GM18498 (cell line): ENCODE data around the gene PHRF1.

Source experiments
- ATAC-seq: cut with Tn5 transposase; IDR thresholded peaks from one replicate; pipeline ENCODE4 v1.9.1; 2021; ENCODE audit warnings: mild to moderate bottlenecking, moderate library complexity; ENCODE audit not compliant: unreplicated experiment

Gene PHRF1

DNA sequence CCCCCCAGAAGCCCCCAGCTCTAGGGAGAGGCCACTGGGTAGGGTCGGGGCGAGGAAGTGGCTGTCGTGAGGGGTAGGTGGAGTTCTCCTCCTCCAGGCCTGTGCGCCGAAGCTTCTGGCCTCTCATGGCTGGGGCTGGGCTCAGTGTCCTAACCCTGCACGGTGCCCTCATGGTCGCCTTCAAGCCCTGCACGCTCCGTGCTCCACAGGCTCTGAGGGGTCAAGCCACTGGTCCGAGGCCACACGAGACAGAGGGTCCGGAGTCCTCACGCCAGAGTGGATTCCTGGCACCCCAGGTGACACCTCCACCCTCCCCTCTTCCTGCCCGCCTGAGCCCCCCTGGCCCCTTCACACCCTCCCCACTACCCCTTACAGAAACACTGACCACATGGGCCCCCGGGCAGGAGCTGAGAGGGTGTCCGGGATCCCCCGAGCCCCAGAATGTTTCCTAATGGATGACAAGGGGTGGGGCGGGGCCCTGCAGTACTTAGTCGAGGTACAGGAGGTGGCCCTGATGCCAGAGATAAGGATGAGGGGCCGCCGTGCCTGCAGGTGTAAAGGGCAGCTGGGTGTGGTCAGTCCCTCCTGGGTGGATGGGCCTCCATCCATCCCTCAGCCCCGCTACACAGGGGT, 49.5 kb downstream of the PHRF1 start:
- ATAC-seq, result no peak

DNA sequence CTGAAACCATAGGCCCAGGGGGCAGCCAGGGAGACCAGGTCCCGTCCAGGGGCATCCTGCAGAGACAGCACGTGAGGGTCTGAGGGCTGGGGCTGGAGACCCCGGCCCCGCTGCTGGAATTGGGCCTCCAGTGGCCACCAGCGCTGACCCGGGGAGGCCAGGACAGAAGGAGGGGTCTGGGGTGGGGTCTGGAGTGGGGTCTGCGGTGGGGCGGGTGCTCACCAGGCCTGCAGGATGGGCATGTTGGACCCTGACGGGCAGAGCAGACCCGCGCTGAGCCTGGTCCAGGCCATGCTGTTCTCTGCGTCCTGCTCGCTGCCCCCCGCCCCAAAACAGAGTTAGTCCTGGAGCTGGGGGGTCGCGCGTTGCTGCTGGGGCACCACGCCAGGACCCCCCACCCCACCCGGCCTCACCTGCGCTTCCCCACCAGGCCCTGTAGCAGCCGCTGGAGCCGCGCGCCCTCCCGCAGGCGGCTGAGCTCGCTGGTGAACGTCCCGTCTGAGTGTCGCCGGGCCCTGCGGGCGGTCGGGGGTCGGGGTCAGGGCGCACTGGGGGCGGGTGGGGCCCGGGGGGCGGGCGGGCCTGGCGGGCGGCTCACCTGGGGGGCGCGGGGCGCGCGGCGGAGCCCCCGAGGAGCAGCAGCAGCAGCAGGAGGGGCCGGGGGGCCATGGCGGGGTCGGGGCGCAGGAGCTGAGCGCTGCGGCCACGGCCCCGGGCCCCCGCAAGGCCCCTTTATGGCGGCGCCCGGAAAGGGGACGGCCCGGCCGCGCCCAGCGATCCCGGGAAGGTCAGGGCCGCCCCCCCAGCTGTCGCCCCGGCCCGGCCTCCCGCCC, 50.4 kb downstream of the PHRF1 start, which contains the start of gene SCT:
Gene SCT, minus strand, starts transcription at position 707 of the 833 bp plus-strand sequence. Its CDS starts 38 bp downstream, at position 669.
- ATAC-seq, result no peak

DNA sequence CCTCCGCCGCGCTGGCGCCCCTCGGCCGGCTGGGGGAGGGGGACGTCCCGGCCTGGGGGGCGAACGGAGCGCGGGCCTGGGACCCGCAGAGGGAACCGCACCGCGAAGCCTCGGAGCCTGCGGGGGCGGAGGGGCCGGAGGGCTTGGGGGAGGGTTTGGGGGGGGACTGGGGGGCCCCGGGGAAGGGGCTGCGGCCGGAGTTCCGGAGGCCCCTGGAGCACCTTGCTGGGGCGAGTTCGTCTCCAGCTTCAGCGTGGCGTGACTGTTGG, 51.0 kb downstream of the PHRF1 start:
- ATAC-seq, result no peak

DNA sequence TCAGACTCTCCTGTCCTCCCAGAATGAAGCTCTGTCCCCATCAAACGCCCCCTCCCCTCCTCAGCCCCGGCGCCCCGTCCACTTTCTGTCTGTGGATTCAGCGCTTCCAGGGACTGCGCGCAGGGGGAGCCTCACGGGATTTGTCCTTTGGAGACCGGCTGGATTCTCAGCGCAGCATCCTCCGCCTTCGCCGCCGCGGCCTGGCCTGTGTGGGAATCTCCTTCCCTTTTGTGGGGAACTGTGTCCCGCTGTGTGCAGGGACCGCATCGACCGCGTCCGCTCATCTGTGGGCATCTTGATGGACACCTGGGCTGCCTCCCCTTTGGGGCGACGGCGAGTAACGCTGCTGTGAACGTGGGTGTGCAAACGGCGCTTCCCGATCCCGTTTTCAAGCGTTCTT, 51.8 kb downstream of the PHRF1 start:
- no peak for ATAC-seq

DNA sequence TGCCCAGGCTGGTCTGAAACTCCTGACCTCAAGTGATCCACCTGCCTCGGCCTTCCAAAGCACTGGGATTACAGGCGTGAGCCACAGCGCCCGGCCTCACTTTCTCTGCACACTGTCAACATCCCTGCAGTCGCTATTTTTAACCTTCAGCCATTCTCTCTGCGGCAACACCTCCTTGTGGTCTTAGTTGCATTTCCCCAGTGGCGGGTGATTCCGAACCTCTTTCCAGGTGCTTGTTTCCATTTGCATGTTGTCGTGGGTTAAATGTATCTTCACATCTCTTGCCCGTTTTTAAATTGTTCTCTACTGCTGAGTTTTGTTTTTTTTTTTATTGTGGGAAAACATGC, 52.9 kb downstream of the PHRF1 start:
- ATAC-seq, result no peak

DNA sequence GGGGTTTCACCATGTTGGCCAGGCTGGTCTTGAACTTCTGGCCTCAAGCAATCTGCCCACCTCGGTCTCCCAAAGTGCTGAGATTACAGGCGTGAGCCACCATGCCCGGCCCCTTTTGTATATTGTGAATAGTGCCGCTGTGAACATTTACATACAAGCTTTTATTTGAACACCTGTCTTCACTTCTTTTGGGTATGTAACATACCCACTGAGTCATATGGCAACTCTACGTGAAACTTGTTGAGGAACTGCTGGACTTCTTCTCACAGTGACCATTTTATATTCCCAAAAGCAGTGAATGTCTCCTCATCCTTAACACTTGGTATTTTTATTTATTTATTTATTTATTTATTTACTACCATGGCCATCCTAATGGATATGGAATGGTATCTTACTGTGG, 54.6 kb downstream of the PHRF1 start:
- ATAC-seq, result no peak

DNA sequence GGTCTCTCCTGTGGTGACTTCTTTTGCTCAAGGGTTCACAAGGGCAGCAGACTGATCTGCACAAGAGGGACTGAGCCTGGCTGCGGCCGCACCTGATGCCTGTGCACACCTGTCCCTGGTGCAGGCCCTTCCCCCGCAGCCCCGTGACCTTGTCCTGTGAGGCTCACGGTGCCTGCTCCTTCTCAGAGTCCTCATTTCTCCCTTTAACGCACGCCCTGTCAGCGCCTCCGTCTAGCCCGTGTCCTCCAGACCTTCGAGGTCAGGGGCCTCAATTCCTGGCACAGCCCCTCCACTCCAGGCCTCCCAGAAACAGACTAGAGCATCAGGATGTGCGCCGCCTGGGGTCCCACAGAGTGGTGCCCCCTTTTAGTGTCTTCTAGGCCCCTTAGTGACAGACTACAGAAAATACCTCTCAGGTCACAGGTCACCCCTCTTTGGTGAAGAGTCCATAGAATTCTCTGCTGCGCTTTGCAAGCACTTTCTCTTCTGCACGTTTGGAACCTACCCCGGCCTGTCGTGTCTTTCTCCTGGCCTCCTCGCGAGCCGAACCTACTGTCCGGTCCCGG, 59.8 kb downstream of the PHRF1 start:
- no peak for ATAC-seq

DNA sequence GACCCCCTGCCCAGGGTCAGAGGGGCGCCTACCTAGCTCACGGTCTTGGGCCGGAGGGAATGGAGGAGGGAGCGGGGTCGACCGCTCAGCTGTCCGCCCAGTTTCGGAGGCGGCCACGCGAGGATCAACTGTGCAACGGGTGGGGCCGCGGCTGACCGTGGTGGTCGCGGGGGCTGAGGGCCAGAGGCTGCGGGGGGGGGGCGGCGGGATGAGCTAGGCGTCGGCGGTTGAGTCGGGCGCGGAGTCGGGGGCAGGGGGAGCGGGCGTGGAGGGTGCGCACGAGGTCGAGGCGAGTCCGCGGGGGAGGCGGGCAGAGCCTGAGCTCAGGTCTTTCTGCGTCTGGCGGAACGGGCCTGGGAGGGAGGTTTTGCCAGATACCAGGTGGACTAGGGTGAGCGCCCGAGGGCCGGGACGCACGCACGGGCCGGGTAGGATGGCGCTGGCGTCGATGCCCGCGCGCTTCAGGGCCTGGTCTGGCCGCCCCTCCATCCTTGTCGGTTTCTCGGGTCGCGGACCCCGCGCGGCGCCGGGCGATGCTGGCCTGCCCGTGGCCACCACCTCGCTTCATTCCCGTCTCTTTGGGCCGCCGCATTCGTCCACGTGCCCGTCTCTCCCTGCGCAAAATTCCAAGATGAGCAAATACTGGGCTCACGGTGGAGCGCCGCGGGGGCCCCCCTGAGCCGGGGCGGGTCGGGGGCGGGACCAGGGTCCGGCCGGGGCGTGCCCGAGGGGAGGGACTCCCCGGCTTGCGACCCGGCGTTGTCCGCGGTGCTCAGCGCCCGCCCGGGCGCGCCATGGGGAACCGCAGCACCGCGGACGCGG, 60.5 kb downstream of the PHRF1 start, which contains the start of gene DRD4:
Gene DRD4, plus strand, starts transcription at position 759 of the 822 bp plus-strand sequence. Its CDS starts 36 bp downstream, at position 795.
- ATAC-seq, result no peak

DNA sequence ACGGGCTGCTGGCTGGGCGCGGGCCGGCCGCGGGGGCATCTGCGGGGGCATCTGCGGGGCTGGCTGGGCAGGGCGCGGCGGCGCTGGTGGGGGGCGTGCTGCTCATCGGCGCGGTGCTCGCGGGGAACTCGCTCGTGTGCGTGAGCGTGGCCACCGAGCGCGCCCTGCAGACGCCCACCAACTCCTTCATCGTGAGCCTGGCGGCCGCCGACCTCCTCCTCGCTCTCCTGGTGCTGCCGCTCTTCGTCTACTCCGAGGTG, 61.0 kb downstream of the PHRF1 start:
- no peak for ATAC-seq

DNA sequence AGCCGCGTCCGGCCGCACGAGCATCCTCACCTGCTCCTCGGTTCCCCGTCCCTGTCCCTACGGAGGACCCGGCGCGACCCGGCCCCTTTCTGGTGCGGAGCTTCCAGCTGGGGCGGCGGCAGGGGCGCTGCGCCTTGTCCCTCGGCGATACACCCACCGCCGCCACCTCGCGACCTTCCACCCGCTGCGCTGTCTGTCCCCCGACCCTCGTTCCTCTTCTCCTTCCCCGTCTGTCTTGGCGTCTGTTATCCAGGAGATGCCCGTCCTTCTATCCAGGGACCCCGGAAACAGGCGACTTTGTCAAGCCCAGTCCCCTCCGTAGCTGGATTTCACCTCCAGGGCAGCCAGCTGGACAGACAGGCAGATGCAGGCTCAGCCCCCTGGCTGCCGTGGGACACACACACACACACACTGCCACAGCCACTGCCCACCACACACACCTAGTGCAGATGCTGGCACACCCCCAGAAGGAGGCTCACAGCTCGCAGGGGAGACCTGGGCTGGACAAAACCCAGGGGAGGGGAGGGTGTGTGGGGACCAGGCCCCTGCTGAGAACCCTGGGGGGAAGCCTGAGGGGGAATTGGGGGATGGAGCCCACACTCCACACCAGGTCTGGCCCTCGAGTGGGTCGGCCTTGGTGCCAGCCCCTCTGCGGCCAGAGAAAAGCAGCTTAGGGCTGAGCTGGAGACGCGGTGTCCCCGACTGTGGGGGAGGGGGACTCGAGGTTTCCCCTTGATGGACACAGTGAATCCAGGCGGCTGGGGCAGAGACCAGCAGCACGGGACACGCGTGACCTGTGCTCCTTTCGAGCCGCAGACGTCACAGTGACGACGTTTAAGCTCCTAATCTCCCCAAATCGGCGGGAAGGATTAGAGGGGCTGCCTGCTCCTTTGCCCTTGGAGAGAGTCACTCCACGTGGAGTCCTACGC, 61.6 kb downstream of the PHRF1 start:
- no peak for ATAC-seq

DNA sequence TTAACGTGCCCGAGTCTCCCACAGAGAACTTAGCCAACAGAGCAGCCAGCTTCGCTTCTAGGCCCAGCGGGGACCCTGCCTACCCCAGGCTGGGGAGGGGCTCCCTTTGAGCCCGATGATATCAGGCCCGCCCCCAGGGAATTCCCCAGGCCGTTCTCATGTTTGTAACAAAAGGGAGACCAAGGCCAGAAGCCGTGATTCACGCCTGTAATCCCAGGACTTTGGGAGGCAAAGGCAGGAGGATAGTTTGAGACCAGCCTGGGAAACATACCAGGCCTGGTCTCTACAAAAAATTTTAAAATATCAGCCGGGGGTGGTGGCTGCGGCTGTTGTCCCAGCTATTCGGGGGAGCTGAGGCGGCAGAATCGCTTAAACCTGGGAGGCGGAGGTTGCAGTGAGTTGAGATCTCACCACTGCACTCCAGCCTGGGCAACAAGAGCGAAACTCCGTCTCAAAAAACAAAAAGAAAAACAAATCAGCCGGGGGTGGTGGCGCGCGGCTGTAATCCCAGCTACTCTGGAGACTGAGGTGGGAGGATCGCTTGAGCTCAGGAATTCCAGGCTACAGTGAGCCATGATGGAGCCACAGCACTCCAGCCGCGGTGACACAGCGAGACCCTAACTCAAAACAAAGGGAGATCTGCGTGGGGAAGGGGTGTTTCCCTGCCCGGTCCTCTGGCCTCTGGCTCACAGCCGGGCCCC, 62.5 kb downstream of the PHRF1 start:
- no peak for ATAC-seq

DNA sequence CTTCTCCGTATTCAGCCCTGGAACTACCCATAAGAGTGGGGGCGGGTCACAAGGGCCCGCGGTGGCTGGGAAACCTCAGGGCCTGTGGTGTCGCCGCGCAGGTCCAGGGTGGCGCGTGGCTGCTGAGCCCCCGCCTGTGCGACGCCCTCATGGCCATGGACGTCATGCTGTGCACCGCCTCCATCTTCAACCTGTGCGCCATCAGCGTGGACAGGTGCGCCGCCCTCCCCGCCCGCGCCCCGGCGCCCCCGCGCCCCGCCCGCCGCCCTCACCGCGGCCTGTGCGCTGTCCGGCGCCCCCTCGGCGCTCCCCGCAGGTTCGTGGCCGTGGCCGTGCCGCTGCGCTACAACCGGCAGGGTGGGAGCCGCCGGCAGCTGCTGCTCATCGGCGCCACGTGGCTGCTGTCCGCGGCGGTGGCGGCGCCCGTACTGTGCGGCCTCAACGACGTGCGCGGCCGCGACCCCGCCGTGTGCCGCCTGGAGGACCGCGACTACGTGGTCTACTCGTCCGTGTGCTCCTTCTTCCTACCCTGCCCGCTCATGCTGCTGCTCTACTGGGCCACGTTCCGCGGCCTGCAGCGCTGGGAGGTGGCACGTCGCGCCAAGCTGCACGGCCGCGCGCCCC, 63.2 kb downstream of the PHRF1 start:
- no peak for ATAC-seq

DNA sequence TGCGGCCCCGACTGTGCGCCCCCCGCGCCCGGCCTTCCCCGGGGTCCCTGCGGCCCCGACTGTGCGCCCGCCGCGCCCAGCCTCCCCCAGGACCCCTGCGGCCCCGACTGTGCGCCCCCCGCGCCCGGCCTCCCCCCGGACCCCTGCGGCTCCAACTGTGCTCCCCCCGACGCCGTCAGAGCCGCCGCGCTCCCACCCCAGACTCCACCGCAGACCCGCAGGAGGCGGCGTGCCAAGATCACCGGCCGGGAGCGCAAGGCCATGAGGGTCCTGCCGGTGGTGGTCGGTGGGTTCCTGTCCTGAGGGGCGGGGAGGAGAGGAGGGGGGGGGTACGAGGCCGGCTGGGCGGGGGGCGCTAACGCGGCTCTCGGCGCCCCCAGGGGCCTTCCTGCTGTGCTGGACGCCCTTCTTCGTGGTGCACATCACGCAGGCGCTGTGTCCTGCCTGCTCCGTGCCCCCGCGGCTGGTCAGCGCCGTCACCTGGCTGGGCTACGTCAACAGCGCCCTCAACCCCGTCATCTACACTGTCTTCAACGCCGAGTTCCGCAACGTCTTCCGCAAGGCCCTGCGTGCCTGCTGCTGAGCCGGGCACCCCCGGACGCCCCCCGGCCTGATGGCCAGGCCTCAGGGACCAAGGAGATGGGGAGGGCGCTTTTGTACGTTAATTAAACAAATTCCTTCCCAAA, 63.9 kb downstream of the PHRF1 start:
- ATAC-seq, result no peak

DNA sequence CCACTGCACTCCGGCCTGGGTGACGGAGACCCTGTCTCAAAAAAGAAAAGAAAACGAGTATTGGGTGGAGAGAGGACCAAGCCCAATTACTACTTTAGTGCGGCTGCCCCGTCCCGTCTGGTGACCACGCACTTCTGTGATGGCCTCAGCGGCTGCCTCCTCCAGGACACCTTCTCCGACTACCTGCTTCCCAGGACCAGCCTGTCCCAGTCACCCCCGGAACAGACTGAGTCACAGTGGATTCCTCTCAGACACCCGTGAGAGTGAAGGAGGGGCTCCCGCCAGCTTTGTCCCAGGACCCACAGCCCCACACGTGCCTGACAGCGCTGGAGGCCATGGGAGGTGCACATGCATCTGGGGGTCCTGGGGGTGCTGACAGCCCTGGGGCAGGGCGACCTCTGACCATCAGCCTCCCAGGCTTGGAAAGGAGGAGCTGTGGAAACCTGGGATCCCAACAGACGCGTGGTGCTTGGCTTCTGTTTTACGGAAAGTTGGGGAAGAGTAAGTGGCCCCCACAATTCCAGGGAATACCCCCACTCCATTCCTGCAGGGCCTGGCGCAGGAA, 65.6 kb downstream of the PHRF1 start:
- ATAC-seq, result no peak

DNA sequence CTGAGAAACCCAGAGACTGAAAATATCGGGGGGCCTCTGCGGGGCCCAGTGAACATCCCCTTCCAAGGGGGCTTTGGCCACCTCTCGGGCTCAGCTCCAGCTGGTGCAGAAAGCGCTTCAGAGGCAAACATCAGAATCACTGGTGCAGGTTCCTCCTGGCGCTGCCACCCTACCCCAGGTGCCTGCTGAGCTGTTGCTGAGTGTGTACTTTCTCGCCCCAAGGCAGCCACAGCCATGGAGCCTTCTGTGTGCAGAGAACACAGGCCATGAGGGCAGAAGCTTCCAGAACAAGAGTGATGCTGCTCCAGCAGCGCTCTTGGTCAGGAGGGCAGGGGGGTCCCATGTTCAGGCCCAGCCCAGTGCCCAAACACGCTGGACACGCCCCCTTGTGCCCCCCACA, 67.1 kb downstream of the PHRF1 start:
- no peak for ATAC-seq

DNA sequence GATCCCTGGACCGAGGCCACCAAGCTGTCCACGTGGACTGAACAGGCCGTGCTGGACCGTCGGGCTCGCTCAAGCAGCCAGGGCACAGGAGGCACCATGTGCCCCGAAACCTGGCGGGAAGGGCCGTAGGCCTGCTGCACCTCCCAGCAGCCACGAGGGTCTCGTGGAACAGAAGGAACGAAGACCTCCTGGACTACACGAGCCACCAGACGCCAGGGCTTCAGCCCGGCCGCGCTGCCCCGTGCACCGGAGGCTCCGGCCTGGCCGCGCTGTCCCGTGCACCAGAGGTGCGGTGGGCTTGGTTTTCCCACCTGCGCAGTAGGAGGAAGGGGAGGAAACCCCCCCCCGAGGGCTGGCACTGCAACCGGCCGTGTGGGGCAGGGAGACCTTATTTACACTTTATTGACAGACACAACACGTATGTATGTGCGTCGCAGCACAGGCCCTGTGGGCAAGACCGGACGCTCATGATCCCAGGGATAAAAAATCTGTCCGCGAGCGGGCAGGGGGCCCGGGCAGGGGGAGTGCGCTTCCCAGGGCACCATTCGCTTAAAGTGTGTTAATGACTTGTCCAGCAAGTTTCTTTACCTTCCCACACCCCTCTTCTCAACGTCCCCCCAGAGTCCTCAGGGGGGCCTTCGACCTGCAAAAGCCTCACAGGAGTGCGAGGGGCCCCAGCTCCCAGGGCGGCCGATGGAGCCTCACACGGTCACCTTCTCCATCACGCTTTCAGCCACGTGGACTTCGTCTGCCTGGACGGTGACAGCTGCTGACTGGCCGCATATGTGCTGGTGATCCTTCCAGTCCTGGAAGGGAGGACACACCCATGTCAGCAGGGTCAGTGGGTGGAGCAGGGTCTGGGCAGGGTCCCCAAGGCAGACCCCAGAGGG, 67.8 kb downstream of the PHRF1 start:
- ATAC-seq, result no peak

DNA sequence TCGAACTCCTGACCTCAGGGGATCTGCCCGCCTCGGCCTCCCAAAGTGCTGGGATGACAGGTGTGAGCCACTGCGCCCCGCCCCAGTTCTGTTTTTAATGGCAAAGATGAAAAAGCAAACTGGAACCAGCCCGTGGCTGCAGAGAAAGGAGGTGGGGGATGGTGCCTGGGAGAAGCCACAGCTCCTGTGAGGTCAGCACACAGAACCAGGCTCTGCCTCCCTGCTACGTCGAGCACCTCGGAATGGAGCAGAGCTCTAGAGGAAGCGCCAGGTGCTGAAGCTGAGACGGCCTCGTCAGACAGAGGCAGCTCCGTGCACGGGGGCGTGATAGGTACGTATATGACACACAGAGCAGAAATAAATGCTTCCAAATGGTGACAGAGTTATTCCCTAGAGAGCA, 69.3 kb downstream of the PHRF1 start:
- ATAC-seq, result no peak

DNA sequence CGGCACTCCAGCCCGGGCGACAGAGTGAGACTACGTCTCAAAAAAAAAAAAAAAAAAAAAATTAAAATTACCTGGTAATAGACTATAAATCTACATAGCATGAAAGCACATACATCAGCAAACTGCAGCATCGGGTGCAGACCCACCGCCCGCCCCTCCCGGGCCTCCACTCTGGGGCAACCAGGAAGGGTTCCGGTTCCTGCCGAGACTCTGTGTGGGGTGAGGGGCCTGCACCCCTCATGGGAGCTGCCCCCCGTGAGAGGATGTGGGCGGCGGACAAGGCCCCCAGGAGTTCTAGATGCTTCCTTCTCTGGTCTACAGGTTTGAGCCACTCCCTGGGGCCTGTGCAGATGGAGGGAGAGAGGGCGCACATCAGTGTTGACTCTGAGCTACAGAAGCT, 69.9 kb downstream of the PHRF1 start:
- no peak for ATAC-seq
